H9 (cell line): Measurements from ENCODE around the gene DLEC1. TPM values are rescaled to one million over a fixed set of nuclear protein-coding genes. Genes with fewer than 3 reads are reported as not detected.

Experiments
- DNase-seq: peaks from one replicate; pipeline ENCODE4 v3.0.0-alpha.2; 2017
- H2AFZ ChIP-seq: one replicate; pipeline ENCODE4 v1.6.1; 2013; ENCODE audit warnings: mild to moderate bottlenecking, low read length, control low read depth, moderate library complexity
- H2AK5ac ChIP-seq: 2 replicates; pipeline ENCODE4 v1.6.1; 2013; ENCODE audit warnings: low read length, control low read depth, mixed read lengths; ENCODE audit not compliant: insufficient read length
- H2BK120ac ChIP-seq: one replicate; pipeline ENCODE4 v1.6.1; 2013; ENCODE audit warnings: low read depth, mild to moderate bottlenecking, low read length, control low read depth, inconsistent platforms; ENCODE audit not compliant: poor library complexity, severe bottlenecking
- H2BK12ac ChIP-seq: 2 replicates; pipeline ENCODE4 v1.6.1; 2013; ENCODE audit warnings: low read length, control low read depth, mixed read lengths, low read depth; ENCODE audit not compliant: insufficient read length
- H2BK15ac ChIP-seq: 2 replicates; pipeline ENCODE4 v1.6.1; 2013; ENCODE audit warnings: low read depth, low read length, control low read depth
- H2BK20ac ChIP-seq: one replicate; pipeline ENCODE4 v1.6.1; 2013; ENCODE audit warnings: low read depth, mild to moderate bottlenecking, low read length, control low read depth, inconsistent platforms; ENCODE audit not compliant: poor library complexity, severe bottlenecking
- H2BK5ac ChIP-seq: 2 replicates; pipeline ENCODE4 v1.6.1; 2013; ENCODE audit warnings: low read length, control low read depth, mixed read lengths; ENCODE audit not compliant: insufficient read length
- H3K14ac ChIP-seq: 2 replicates; pipeline ENCODE4 v1.6.1; 2013; ENCODE audit warnings: low read length, control low read depth; ENCODE audit not compliant: insufficient read depth
- H3K18ac ChIP-seq: 2 replicates; pipeline ENCODE4 v1.6.1; 2013; ENCODE audit warnings: low read depth, mild to moderate bottlenecking, mixed read lengths, low read length, control low read depth; ENCODE audit not compliant: insufficient read length
- H3K23ac ChIP-seq: 2 replicates; pipeline ENCODE4 v1.6.1; 2013; ENCODE audit warnings: low read length, control low read depth, mixed read lengths, low read depth; ENCODE audit not compliant: insufficient read length
- H3K23me2 ChIP-seq: 2 replicates; pipeline ENCODE4 v1.6.1; 2013; ENCODE audit warnings: low read depth, mild to moderate bottlenecking, mixed read lengths, low read length, control low read depth; ENCODE audit not compliant: insufficient read length, poor library complexity, severe bottlenecking
- H3K27ac ChIP-seq: 2 replicates; pipeline ENCODE4 v1.5.1; 2013; ENCODE audit warnings: low read length, control low read depth, mixed read lengths, low read depth; ENCODE audit not compliant: insufficient read length
- H3K27me3 ChIP-seq: 2 replicates; pipeline ENCODE4 v1.6.1; 2013; ENCODE audit warnings: low read length, control low read depth, inconsistent platforms; ENCODE audit not compliant: insufficient read depth
- H3K4ac ChIP-seq: 2 replicates; pipeline ENCODE4 v1.6.1; 2013; ENCODE audit warnings: low read depth, mild to moderate bottlenecking, control low read depth, inconsistent platforms, low read length, moderate library complexity
- H3K4me1 ChIP-seq: 2 replicates; pipeline ENCODE4 v1.6.1; 2013; ENCODE audit warnings: low read length, control low read depth, inconsistent platforms; ENCODE audit not compliant: insufficient read depth
- H3K4me2 ChIP-seq: 2 replicates; pipeline ENCODE4 v1.6.1; 2013; ENCODE audit warnings: low read length, control low read depth, mixed read lengths; ENCODE audit not compliant: insufficient read length, insufficient read depth
- H3K56ac ChIP-seq: 2 replicates; pipeline ENCODE4 v1.6.1; 2013; ENCODE audit warnings: low read depth, mild to moderate bottlenecking, mixed read lengths, low read length, control low read depth; ENCODE audit not compliant: insufficient read length
- H3K79me1 ChIP-seq: 2 replicates; pipeline ENCODE4 v1.6.1; 2013; ENCODE audit warnings: low read depth, mild to moderate bottlenecking, moderate library complexity, low read length, control low read depth, inconsistent platforms; ENCODE audit not compliant: insufficient read depth, poor library complexity, severe bottlenecking
- H3K79me2 ChIP-seq: 2 replicates; pipeline ENCODE4 v1.6.1; 2013; ENCODE audit warnings: low read length, control low read depth, inconsistent platforms; ENCODE audit not compliant: insufficient read depth
- H3K9ac ChIP-seq: 2 replicates; pipeline ENCODE4 v1.6.1; 2013; ENCODE audit warnings: low read length, control low read depth, mixed read lengths; ENCODE audit not compliant: insufficient read length; ENCODE audit errors: extremely low read depth
- H3K9me3 ChIP-seq: one replicate; pipeline ENCODE4 v1.6.1; 2013; ENCODE audit warnings: low read depth, low read length, inconsistent platforms; ENCODE audit not compliant: control insufficient read depth
- H3T11ph ChIP-seq: one replicate; pipeline ENCODE4 v1.6.1; 2013; ENCODE audit warnings: mild to moderate bottlenecking, low read length, control low read depth, inconsistent platforms
- H4K20me1 ChIP-seq: one replicate; pipeline ENCODE4 v1.6.1; 2013; ENCODE audit not compliant: control insufficient read depth, insufficient read length, insufficient read depth
- H4K5ac ChIP-seq: 2 replicates; pipeline ENCODE4 v1.6.1; 2013; ENCODE audit warnings: low read depth, mild to moderate bottlenecking, mixed read lengths, low read length, control low read depth; ENCODE audit not compliant: insufficient read length
- H4K8ac ChIP-seq: replicated peaks from 2 replicates; pipeline ENCODE4 v1.6.1; 2013; ENCODE audit warnings: low read length, control low read depth, mixed read lengths, low read depth; ENCODE audit not compliant: insufficient read length
- H4K91ac ChIP-seq: 2 replicates; pipeline ENCODE4 v1.6.1; 2013; ENCODE audit warnings: low read depth, mild to moderate bottlenecking, moderate library complexity, mixed read lengths, low read length, control low read depth; ENCODE audit not compliant: insufficient read length
- H3K27ac Mint-ChIP-seq, 3 experiments: 2 replicates in 2 of 3; 3 replicates in 1 of 3; pipeline ENCODE4 v1.8.0; 2020 to 2021; ENCODE audit warnings: mixed read lengths in 3 of 3, mild to moderate bottlenecking in 1 of 3, moderate library complexity in 1 of 3
- H3K27me3 Mint-ChIP-seq: 2 replicates; pipeline ENCODE4 v1.8.0; 2021; ENCODE audit warnings: low read depth, mild to moderate bottlenecking, moderate library complexity, mixed read lengths
- H3K36me3 Mint-ChIP-seq, 3 experiments: 2 replicates in 2 of 3; 3 replicates in 1 of 3; pipeline ENCODE4 v1.8.0; 2020 to 2021; ENCODE audit warnings: low read depth in 3 of 3, mixed read lengths in 3 of 3; ENCODE audit not compliant: insufficient read depth in 1 of 3
- H3K4me1 Mint-ChIP-seq, 2 experiments: 2 replicates each; pipeline ENCODE4 v1.8.0; 2020; ENCODE audit warnings: mixed read lengths in 2 of 2
- H3K4me3 Mint-ChIP-seq, 2 experiments: 2 replicates in 1 of 2; 3 replicates in 1 of 2; pipeline ENCODE4 v1.8.0; 2020 to 2021; ENCODE audit warnings: mild to moderate bottlenecking in 2 of 2, mixed read lengths in 2 of 2, moderate library complexity in 1 of 2
- H3K9me3 Mint-ChIP-seq, 2 experiments: 2 replicates in 1 of 2; 3 replicates in 1 of 2; pipeline ENCODE4 v1.8.0; 2020; ENCODE audit warnings: mild to moderate bottlenecking in 2 of 2, mixed read lengths in 2 of 2, moderate library complexity in 1 of 2
- WGBS: extraction: QIAGEN DNeasy Blood & Tissue Kit; methylation state at CpG from one replicate; pipeline ENCODE4 v1.1.7; 2013; ENCODE audit warnings: missing lambda C conversion rate, low lambda C conversion rate, mixed read lengths; ENCODE audit not compliant: insufficient read length; ENCODE audit errors: extremely low coverage; 5-methylcytosine and 5-hydroxymethylcytosine counted together
- total RNA-seq: library from RNA; stranded (reverse); gene quantifications from 2 replicates; pipeline ENCODE4 v1.2.1, GENCODE V29; 2021
- TF ChIP-seq, protein P1 (sequence below): fragments of 200-600 bp; sonication (generic); conservative IDR thresholded peaks from 3 replicates; pipeline ENCODE4 v1.8.0; 2021; ENCODE audit warnings: antibody characterized with exemption, mild to moderate bottlenecking

Gene DLEC1
- total RNA-seq, 1 experiment from 2014 or later: 2.1 TPM

DNA sequence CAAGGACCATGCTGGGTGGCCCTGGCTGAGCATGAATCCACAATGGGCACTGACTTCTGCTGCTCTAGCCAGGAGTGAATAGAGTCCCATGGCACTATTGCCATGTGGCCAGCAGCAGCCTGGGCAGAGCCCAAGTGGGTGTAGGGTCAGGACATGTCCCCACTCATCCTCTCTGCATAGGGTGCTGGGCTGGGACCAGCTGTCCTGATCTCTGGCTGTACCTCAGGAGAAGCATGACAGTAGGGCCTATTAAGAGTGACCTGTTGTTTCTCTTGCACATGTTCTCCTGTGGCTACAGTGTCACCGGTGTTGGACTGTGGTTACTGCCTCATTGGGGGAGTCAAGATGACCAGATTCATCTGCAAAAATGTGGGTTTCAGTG lies 46.9 kb downstream of the DLEC1 start:
- H3K4me3 Mint-ChIP-seq: no peak overlapping the region

More for the DNA sequence above, 46.9 kb downstream of the DLEC1 start:
- Histone ChIP-seq H2AK5ac (no peak overlapping the region), H3K79me1 (no peaks in the 10 kb centered on the region), H3K23me2 (no peaks in the 10 kb centered on the region), H3K4ac (no peak overlapping the region), H3K9me3 (peaks cover 6% of the 10 kb centered on the region), H3K27ac (no peak overlapping the region), H2AFZ (no peak overlapping the region), H3K18ac (no peak overlapping the region), H4K5ac (no peak overlapping the region), H3K56ac (no peak overlapping the region), H3K14ac (no peak overlapping the region), H3K4me1 (no peaks in the 10 kb centered on the region), H2BK12ac (no peak overlapping the region), H3K9ac (no peak overlapping the region), H4K8ac (no peak overlapping the region), H4K20me1 (no peaks in the 10 kb centered on the region), H3K23ac (no peak overlapping the region), H2BK15ac (no peak overlapping the region), H3K79me2 (no peaks in the 10 kb centered on the region), H3K4me2 (no peak overlapping the region), H4K91ac (no peak overlapping the region), H2BK120ac (no peak overlapping the region), H2BK20ac (no peak overlapping the region), H3K27me3 (no peaks in the 10 kb centered on the region; the same call in 1 of the 2 replicates), H3T11ph (no peak overlapping the region), H2BK5ac (no peak overlapping the region)
- Mint-ChIP-seq H3K36me3 (peaks cover 11 to 15% (median 12%) of the 10 kb centered on the region in 3 experiments), H3K4me1 (no peaks in the 10 kb centered on the region), H3K9me3 (peaks cover 20 to 24% of the 10 kb centered on the region in 2 experiments), H3K27me3 (peaks cover 4% of the 10 kb centered on the region), H3K27ac (no peak overlapping the region)
- DNase-seq: no peak
- TF ChIP-seq, protein P1, sequence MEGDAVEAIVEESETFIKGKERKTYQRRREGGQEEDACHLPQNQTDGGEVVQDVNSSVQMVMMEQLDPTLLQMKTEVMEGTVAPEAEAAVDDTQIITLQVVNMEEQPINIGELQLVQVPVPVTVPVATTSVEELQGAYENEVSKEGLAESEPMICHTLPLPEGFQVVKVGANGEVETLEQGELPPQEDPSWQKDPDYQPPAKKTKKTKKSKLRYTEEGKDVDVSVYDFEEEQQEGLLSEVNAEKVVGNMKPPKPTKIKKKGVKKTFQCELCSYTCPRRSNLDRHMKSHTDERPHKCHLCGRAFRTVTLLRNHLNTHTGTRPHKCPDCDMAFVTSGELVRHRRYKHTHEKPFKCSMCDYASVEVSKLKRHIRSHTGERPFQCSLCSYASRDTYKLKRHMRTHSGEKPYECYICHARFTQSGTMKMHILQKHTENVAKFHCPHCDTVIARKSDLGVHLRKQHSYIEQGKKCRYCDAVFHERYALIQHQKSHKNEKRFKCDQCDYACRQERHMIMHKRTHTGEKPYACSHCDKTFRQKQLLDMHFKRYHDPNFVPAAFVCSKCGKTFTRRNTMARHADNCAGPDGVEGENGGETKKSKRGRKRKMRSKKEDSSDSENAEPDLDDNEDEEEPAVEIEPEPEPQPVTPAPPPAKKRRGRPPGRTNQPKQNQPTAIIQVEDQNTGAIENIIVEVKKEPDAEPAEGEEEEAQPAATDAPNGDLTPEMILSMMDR: no peak
- no CpG with 5 or more reads among the region's 1 CpG for WGBS
